Suprapubic skin (tissue), 4 donors: Measurements from ENCODE around the gene GOLGA6A.
"Not testable (repeated sequence)": the region's sequence is repeated elsewhere in the genome, so short reads cannot be mapped to it uniquely, and the experiment has no call there.

ENCODE experiments used
- EP300 ChIP-seq: sonication (generic); formaldehyde crosslinking; IDR thresholded peaks from one replicate; pipeline ENCODE4 v1.6.1; 2017; ENCODE audit warnings: antibody characterized with exemption
- POLR2AphosphoS5 ChIP-seq, 3 donors: sonication (generic); formaldehyde crosslinking; IDR thresholded peaks; one replicate each; pipeline ENCODE4 v1.6.1; 2017; ENCODE audit warnings: antibody characterized with exemption in 3 of 3
- TF ChIP-seq, protein P1 (sequence below), 2 donors: fragments of 200-600 bp in 1 of 2; fragments of 450-650 bp in 1 of 2; sonication (generic) in 1 of 2; IDR thresholded peaks; one replicate each; pipeline ENCODE4 v1.5.1; 2016 to 2019; ENCODE audit warnings: antibody characterized with exemption in 2 of 2, mild to moderate bottlenecking in 1 of 2, moderate library complexity in 1 of 2

DNA sequence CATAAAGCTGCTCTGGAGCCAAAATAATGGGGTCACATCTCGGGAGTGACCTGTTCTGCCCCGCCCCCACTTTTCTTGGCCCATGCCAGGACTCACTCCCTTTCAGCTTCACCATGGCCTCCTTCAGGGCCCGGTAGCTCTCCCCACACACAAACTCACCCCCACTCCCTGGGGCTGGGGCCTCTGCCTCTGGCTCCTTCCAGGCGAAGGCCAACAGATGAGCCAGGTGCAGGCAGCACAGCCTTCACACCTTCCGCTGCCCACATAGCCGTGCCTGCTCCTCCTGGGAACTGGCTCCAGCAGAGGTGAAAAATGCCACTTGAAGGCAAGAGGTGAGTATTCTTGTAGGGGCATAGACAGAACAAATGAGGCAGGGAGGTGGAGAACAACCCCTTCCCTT is 10.7 kb downstream of the GOLGA6A start:
- TF ChIP-seq, protein P1, sequence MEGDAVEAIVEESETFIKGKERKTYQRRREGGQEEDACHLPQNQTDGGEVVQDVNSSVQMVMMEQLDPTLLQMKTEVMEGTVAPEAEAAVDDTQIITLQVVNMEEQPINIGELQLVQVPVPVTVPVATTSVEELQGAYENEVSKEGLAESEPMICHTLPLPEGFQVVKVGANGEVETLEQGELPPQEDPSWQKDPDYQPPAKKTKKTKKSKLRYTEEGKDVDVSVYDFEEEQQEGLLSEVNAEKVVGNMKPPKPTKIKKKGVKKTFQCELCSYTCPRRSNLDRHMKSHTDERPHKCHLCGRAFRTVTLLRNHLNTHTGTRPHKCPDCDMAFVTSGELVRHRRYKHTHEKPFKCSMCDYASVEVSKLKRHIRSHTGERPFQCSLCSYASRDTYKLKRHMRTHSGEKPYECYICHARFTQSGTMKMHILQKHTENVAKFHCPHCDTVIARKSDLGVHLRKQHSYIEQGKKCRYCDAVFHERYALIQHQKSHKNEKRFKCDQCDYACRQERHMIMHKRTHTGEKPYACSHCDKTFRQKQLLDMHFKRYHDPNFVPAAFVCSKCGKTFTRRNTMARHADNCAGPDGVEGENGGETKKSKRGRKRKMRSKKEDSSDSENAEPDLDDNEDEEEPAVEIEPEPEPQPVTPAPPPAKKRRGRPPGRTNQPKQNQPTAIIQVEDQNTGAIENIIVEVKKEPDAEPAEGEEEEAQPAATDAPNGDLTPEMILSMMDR (IDR thresholded peaks at IDR 0.05): not testable (repeated sequence)
- TF ChIP-seq POLR2AphosphoS5 (IDR thresholded peaks at IDR 0.05); EP300: not testable (repeated sequence)
